Esophagus muscularis mucosa (tissue), 4 donors: Measurements from ENCODE around the gene PSMB7. TPM values are rescaled to one million over a fixed set of nuclear protein-coding genes. Genes with fewer than 3 reads are reported as not detected.

ENCODE experiments used
- DNase-seq: peaks from one replicate; pipeline ENCODE4 v3.0.0-alpha.2; 2017; ENCODE audit errors: extremely low spot score
- H3K27ac ChIP-seq, 4 donors: fragments of 200-600 bp; sonication (generic); replicated peaks in 1 of 4; 1 replicate in 3 of 4; 2 replicates in 1 of 4; pipeline ENCODE4 v1.5.1; 2016 to 2019; ENCODE audit warnings: mild to moderate bottlenecking in 1 of 4
- H3K27me3 ChIP-seq, 4 donors: fragments of 200-600 bp; sonication (generic); one replicate each; pipeline versions ENCODE4 v1.5.1 to v1.6.0; 2016 to 2019
- H3K36me3 ChIP-seq, 4 donors: fragments of 200-600 bp; sonication (generic); one replicate each; pipeline ENCODE4 v1.5.1; 2016 to 2019
- H3K4me1 ChIP-seq, 4 donors: fragments of 200-600 bp; sonication (generic); one replicate each; pipeline ENCODE4 v1.5.1; 2016 to 2019
- H3K4me3 ChIP-seq, 4 donors: fragments of 200-600 bp; sonication (generic); 1 replicate in 2 of 4; 2 replicates in 2 of 4; pipeline ENCODE4 v1.5.1; 2016 to 2019; ENCODE audit warnings: mild to moderate bottlenecking in 4 of 4, moderate library complexity in 1 of 4
- H3K9me3 ChIP-seq, 4 donors: fragments of 200-600 bp; sonication (generic); 1 replicate in 3 of 4; 2 replicates in 1 of 4; pipeline ENCODE4 v1.5.1; 2016 to 2019
- CTCF ChIP-seq, 3 experiments: fragments of 200-600 bp in 2 of 3; fragments of 450-650 bp in 1 of 3; sonication (generic) in 2 of 3; IDR thresholded peaks; one replicate each; pipeline ENCODE4 v1.5.1; 2017 to 2019; ENCODE audit warnings: antibody characterized with exemption in 3 of 3, mild to moderate bottlenecking in 2 of 3, moderate library complexity in 1 of 3
- EP300 ChIP-seq: sonication (generic); formaldehyde crosslinking; IDR thresholded peaks from one replicate; pipeline ENCODE4 v1.6.1; 2017; ENCODE audit warnings: antibody characterized with exemption
- POLR2A ChIP-seq: fragments of 450-650 bp; IDR thresholded peaks from one replicate; pipeline ENCODE4 v1.6.1; 2017; ENCODE audit warnings: antibody characterized with exemption, moderate library complexity, mild to moderate bottlenecking, low read depth
- POLR2AphosphoS5 ChIP-seq, 2 donors: sonication (generic); formaldehyde crosslinking; IDR thresholded peaks; one replicate each; pipeline ENCODE4 v1.6.1; 2017; ENCODE audit warnings: antibody characterized with exemption in 2 of 2
- WGBS: methylation state at CpG from one replicate; pipeline ENCODE4 v1.1.5; 2018; 5-methylcytosine and 5-hydroxymethylcytosine counted together
- intact Hi-C: fragments of 100-400 bp; cut with DNase I; formaldehyde crosslinking; loops from one replicate; pipeline ENCODE4 v1.15.1; 2023
- total RNA-seq, 4 donors: library from RNA; depleted of rRNA; stranded (reverse); fragments of >200 nt; gene quantifications; one replicate each; pipeline versions ENCODE4 v1.1.0 to v1.2.1, GENCODE V29; 2016

The PSMB7 gene
- total RNA-seq, 4 donors from 2014 or later = 105 to 124 (median 113) TPM

- Histone ChIP-seq H3K27ac (no peak overlapping the region), H3K36me3 (no peaks in the 10 kb centered on the region), H3K4me3 (no peak overlapping the region), H3K9me3 (no peaks in the 10 kb centered on the region), H3K27me3 (peaks cover 0 to 36% (median 14%) of the 10 kb centered on the region in 4 donors), H3K4me1 (peaks cover 0 to 14% (median 9%) of the 10 kb centered on the region in 4 donors)
- intact Hi-C loops = no loop called here
- TF ChIP-seq EP300 (no peak), POLR2AphosphoS5 (IDR thresholded peaks at IDR 0.05) (no peak), CTCF (IDR thresholded peaks at IDR 0.05) (no peak), POLR2A (no peak)
- DNase-seq = no peak
- WGBS = 87% methylated on average over 17 of the region's 18 CpGs
These were observed 42.0 kb upstream of the PSMB7 start for GRCh38 chr9:124457079-124457886.

GRCh38 chr9:124456341-124457078, 41.3 kb upstream of the PSMB7 start:
- H3K4me1 ChIP-seq = peaks cover 0 to 14% (median 9%) of the 10 kb centered on the region in 4 donors
- 67% methylated on average over 14 of the region's 15 CpGs for WGBS
- DNase-seq = no peak
- no peaks in the 10 kb centered on the region for H3K36me3 ChIP-seq
- no peak overlapping the region for H3K27ac ChIP-seq
- intact Hi-C loops = no loop called here
- H3K4me3 ChIP-seq = no peak overlapping the region
- no peaks in the 10 kb centered on the region for H3K9me3 ChIP-seq
- H3K27me3 ChIP-seq = peaks cover 0 to 44% (median 18%) of the 10 kb centered on the region in 4 donors
- TF ChIP-seq POLR2AphosphoS5 (IDR thresholded peaks at IDR 0.05) = no peak
- no peak for TF ChIP-seq EP300
- TF ChIP-seq CTCF (IDR thresholded peaks at IDR 0.05) = no peak
- TF ChIP-seq POLR2A = no peak

GRCh38 chr9:124455820-124456219, 40.6 kb upstream of the PSMB7 start:
- no peak for DNase-seq
- intact Hi-C loops = no loop called here
- TF ChIP-seq POLR2AphosphoS5 (IDR thresholded peaks at IDR 0.05) (no peak), CTCF (IDR thresholded peaks at IDR 0.05) (no peak), EP300 (no peak), POLR2A (no peak)
- Histone ChIP-seq H3K4me3 (no peak overlapping the region), H3K27ac (no peak overlapping the region), H3K9me3 (no peaks in the 10 kb centered on the region), H3K36me3 (no peaks in the 10 kb centered on the region), H3K4me1 (peaks cover under 1 to 15% (median 12%) of the 10 kb centered on the region in 4 donors), H3K27me3 (peaks cover 0 to 51% (median 24%) of the 10 kb centered on the region in 4 donors)
- WGBS = 87% methylated on average over 7 of the region's 7 CpGs

GRCh38 chr9:124454791-124455443, 39.7 kb upstream of the PSMB7 start:
- no peaks in the 10 kb centered on the region for H3K36me3 ChIP-seq
- no peak overlapping the region for H3K4me3 ChIP-seq
- H3K4me1 ChIP-seq = peaks cover 6 to 24% (median 20%) of the 10 kb centered on the region in 4 donors
- H3K27ac ChIP-seq = no peak overlapping the region
- 84% methylated on average over 13 of the region's 14 CpGs for WGBS
- DNase-seq = no peak
- TF ChIP-seq EP300 (no peak), CTCF (IDR thresholded peaks at IDR 0.05) (no peak), POLR2AphosphoS5 (IDR thresholded peaks at IDR 0.05) (no peak), POLR2A (no peak)
- H3K9me3 ChIP-seq = no peaks in the 10 kb centered on the region
- H3K27me3 ChIP-seq = peaks cover 0 to 60% (median 33%) of the 10 kb centered on the region in 4 donors
- intact Hi-C loops = no loop called here
